B cell (primary cell): ENCODE data around the gene CDKL4. TPM values are rescaled to one million over a fixed set of nuclear protein-coding genes. Genes with fewer than 3 reads are reported as not detected.

Experiments used
- ATAC-seq: fragments of 200-7000 bp; cut with Tn5 transposase; one replicate; pipeline ENCODE4 v1.10.0; 2021; ENCODE audit warnings: low read depth, mild to moderate bottlenecking, moderate number of reproducible peaks, moderate library complexity
- CTCF ChIA-PET: fragments of 350-600 bp; sonication (Branson Sonifier 250); formaldehyde crosslinking; loops from one replicate; lab custom pipeline; 2021; ENCODE audit warnings: antibody characterized with exemption, inconsistent platforms; lab: Charles Lee
- POLR2A ChIA-PET: fragments of 350-600 bp; sonication (Branson Sonifier 250); formaldehyde crosslinking; loops from one replicate; lab custom pipeline; 2021; ENCODE audit warnings: antibody characterized with exemption; lab: Charles Lee
- DNase-seq: peaks from one replicate; pipeline ENCODE4 v3.0.0; 2013
- H2AFZ ChIP-seq: 2 replicates; pipeline ENCODE4 v1.6.1; 2012; ENCODE audit warnings: mild to moderate bottlenecking, low read depth, low read length; ENCODE audit not compliant: insufficient read depth, poor library complexity, severe bottlenecking
- H3K27ac ChIP-seq, 2 donors: 1 replicate in 1 of 2; 2 replicates in 1 of 2; pipeline ENCODE4 v1.5.1; 2012 to 2013; ENCODE audit warnings: low read length in 2 of 2, mild to moderate bottlenecking in 2 of 2, moderate library complexity in 1 of 2
- H3K27me3 ChIP-seq, 4 experiments: fragments of 200-600 bp in 1 of 4; sonication (generic) in 1 of 4; replicated peaks in 1 of 4; 1 replicate in 2 of 4; 2 replicates in 2 of 4; pipeline versions ENCODE4 v1.6.1 to v1.7.0; 2013 to 2016; ENCODE audit warnings: low read length in 3 of 4, mild to moderate bottlenecking in 2 of 4, mixed read lengths in 1 of 4, moderate library complexity in 1 of 4; ENCODE audit not compliant: insufficient read depth in 4 of 4, control insufficient read depth in 3 of 4; ENCODE audit errors: control extremely low read depth in 1 of 4
- H3K36me3 ChIP-seq, 2 experiments: replicated peaks in 1 of 2; 1 replicate in 1 of 2; 2 replicates in 1 of 2; pipeline versions ENCODE4 v1.6.1 to v1.7.1; 2013; ENCODE audit warnings: low read length in 1 of 2; ENCODE audit not compliant: insufficient read depth in 2 of 2, control insufficient read depth in 1 of 2; ENCODE audit errors: control extremely low read depth in 1 of 2, extremely low read depth in 1 of 2
- H3K4me1 ChIP-seq, 2 donors: fragments of 200-600 bp in 1 of 2; sonication (generic) in 1 of 2; 1 replicate in 1 of 2; 2 replicates in 1 of 2; pipeline versions ENCODE4 v1.5.1 to v1.6.1; 2013 to 2017; ENCODE audit warnings: low read length in 2 of 2; ENCODE audit not compliant: control insufficient read depth in 2 of 2, insufficient read depth in 2 of 2
- H3K4me2 ChIP-seq: replicated peaks from 2 replicates; pipeline ENCODE3; 2012; ENCODE audit warnings: mild to moderate bottlenecking, low read depth, low read length; ENCODE audit not compliant: poor library complexity, severe bottlenecking
- H3K4me3 ChIP-seq, 5 experiments: fragments of 200-600 bp in 1 of 5; sonication (generic) in 1 of 5; 1 replicate in 3 of 5; 2 replicates in 2 of 5; pipeline versions ENCODE4 v1.5.1 to v1.7.0; 2011 to 2016; ENCODE audit warnings: low read length in 4 of 5, mild to moderate bottlenecking in 4 of 5, low read depth in 2 of 5, control low read depth in 1 of 5, moderate library complexity in 1 of 5; ENCODE audit not compliant: insufficient read depth in 1 of 5; ENCODE audit errors: control extremely low read depth in 1 of 5, extremely low read depth in 1 of 5
- H3K79me2 ChIP-seq: fragments of 200-600 bp; sonication (generic); one replicate; pipeline ENCODE4 v1.6.0; 2016; ENCODE audit warnings: low read length; ENCODE audit not compliant: control insufficient read depth, insufficient read depth
- H3K9ac ChIP-seq: fragments of 200-600 bp; sonication (generic); 2 replicates; pipeline ENCODE4 v1.6.1; 2017; ENCODE audit warnings: mild to moderate bottlenecking, low read length, moderate library complexity
- H3K9me3 ChIP-seq, 3 donors: one replicate each; pipeline versions ENCODE4 v1.6.1 to v1.7.1; 2013; ENCODE audit warnings: low read length in 2 of 3; ENCODE audit not compliant: control insufficient read depth in 2 of 3, insufficient read depth in 1 of 3; ENCODE audit errors: control extremely low read depth in 1 of 3
- H4K20me1 ChIP-seq: 2 replicates; pipeline ENCODE4 v1.6.0; 2012; ENCODE audit warnings: mild to moderate bottlenecking, low read length; ENCODE audit not compliant: insufficient read depth, control insufficient read depth, poor library complexity, severe bottlenecking
- H3K27ac Mint-ChIP-seq: one replicate; pipeline ENCODE4 v1.8.0; 2021; ENCODE audit warnings: mixed read lengths
- H3K27me3 Mint-ChIP-seq: one replicate; pipeline ENCODE4 v1.8.0; 2021; ENCODE audit warnings: mixed read lengths
- H3K4me1 Mint-ChIP-seq: one replicate; pipeline ENCODE4 v1.8.0; 2021; ENCODE audit warnings: mixed read lengths
- H3K4me3 Mint-ChIP-seq: one replicate; pipeline ENCODE4 v1.8.0; 2021; ENCODE audit warnings: mixed read lengths
- H3K9me3 Mint-ChIP-seq: one replicate; pipeline ENCODE4 v1.8.0; 2022; ENCODE audit warnings: mixed read lengths; ENCODE audit not compliant: insufficient read depth
- CTCF ChIP-seq: fragments of 200-600 bp; IDR thresholded peaks from one replicate; pipeline ENCODE4 v1.8.0; 2022; ENCODE audit warnings: antibody characterized with exemption, mild to moderate bottlenecking
- EZH2 ChIP-seq: IDR thresholded peaks from 2 replicates; pipeline ENCODE4 v1.6.1; 2012; ENCODE audit warnings: borderline replicate concordance, low read depth, mild to moderate bottlenecking, moderate library complexity, low read length; ENCODE audit not compliant: insufficient read depth, poor library complexity, severe bottlenecking
- WGBS: methylation state at CpG from one replicate; pipeline ENCODE4 v1.1.5; 2013; ENCODE audit warnings: missing lambda C conversion rate; ENCODE audit not compliant: insufficient coverage; 5-methylcytosine and 5-hydroxymethylcytosine counted together
- intact Hi-C: fragments of 100-400 bp; cut with micrococcal nuclease; formaldehyde crosslinking; loops from one replicate; pipeline ENCODE4 v1.10.0; 2022
- polyA plus RNA-seq: library from polyadenylated mRNA; depleted of rRNA; stranded (reverse); fragments of >200 nt; gene quantifications from 2 replicates; pipeline ENCODE4 v1.2.3, GENCODE V29; 2012
- total RNA-seq, 2 donors: library from RNA; stranded (reverse); fragments of 120-200 nt in 1 of 2; gene quantifications; 1 replicate in 1 of 2; 2 replicates in 1 of 2; pipeline versions ENCODE4 v1.2.3 to v1.2.4, GENCODE V29; 2013 to 2022

The CDKL4 gene
- total and polyA plus RNA-seq, 2 donors (not counting 1 experiment from before 2014, with no cell fraction given) = not detected

GRCh38 chr2:39228413-39229209, 15.2 kb downstream of the CDKL4 start:
- 22% methylated on average over 4 of the region's 19 CpGs for WGBS
- H2AFZ ChIP-seq = peak overlapping the region; percentile 73
- no peaks in the 10 kb centered on the region for H3K27me3 ChIP-seq
- H3K36me3 ChIP-seq = no peaks in the 10 kb centered on the region
- peaks cover 3% of the 10 kb centered on the region for H3K79me2 ChIP-seq
- peaks cover 6 to 11% of the 10 kb centered on the region in 2 donors for H3K4me1 ChIP-seq
- peak; percentile 66 for TF ChIP-seq CTCF
- TF ChIP-seq EZH2 = no peak
- no peaks in the 10 kb centered on the region for H3K9me3 Mint-ChIP-seq
- H3K4me2 ChIP-seq = peak overlapping the region; percentile 66
- H3K9ac ChIP-seq = peak overlapping the region; percentile 46
- H3K4me3 ChIP-seq = peak overlapping the region in 2 of 5 experiments; percentile 16 to 38
- DNase-seq (no peak), ATAC-seq (peak; percentile 16)
- no peak overlapping the region for H3K27ac Mint-ChIP-seq
- no peaks in the 10 kb centered on the region for H3K27me3 Mint-ChIP-seq
- ChIA-PET CTCF (interaction anchor here (0.7 to 7.3 kb wide), 65 partner anchors 9 to 654 kb away, joined by 3 to 400 read pairs (median 4); partner anchors contain the start of genes DHX57, MORN2 and SOS1), POLR2A (interaction anchor here (1.6 to 1.7 kb wide), 2 partner anchors 107 to 108 kb away, joined by 6 to 12 read pairs; partner anchors contain the start of gene SOS1)
- peak overlapping the region; percentile 77 for H3K4me3 Mint-ChIP-seq
- H3K9me3 ChIP-seq = no peaks in the 10 kb centered on the region
- H4K20me1 ChIP-seq = no peaks in the 10 kb centered on the region
- peaks cover 12% of the 10 kb centered on the region for H3K4me1 Mint-ChIP-seq
- intact Hi-C loops = loop anchor here (1.0 to 5.0 kb wide), 3 partner anchors 108 to 646 kb away; no protein-coding TSS in a partner anchor
- no peak overlapping the region for H3K27ac ChIP-seq
